Esophagus muscularis mucosa (tissue), 4 donors: ENCODE measurements around the gene DCN.

Experiments used
- EP300 ChIP-seq: sonication (generic); formaldehyde crosslinking; IDR thresholded peaks from one replicate; pipeline ENCODE4 v1.6.1; 2017; ENCODE audit warnings: antibody characterized with exemption
- POLR2A ChIP-seq: fragments of 450-650 bp; IDR thresholded peaks from one replicate; pipeline ENCODE4 v1.6.1; 2017; ENCODE audit warnings: antibody characterized with exemption, moderate library complexity, mild to moderate bottlenecking, low read depth
- POLR2AphosphoS5 ChIP-seq, 2 donors: sonication (generic); formaldehyde crosslinking; IDR thresholded peaks; one replicate each; pipeline ENCODE4 v1.6.1; 2017; ENCODE audit warnings: antibody characterized with exemption in 2 of 2
- TF ChIP-seq, protein P1 (sequence below), 3 experiments: fragments of 200-600 bp in 2 of 3; fragments of 450-650 bp in 1 of 3; sonication (generic) in 2 of 3; IDR thresholded peaks; one replicate each; pipeline ENCODE4 v1.5.1; 2017 to 2019; ENCODE audit warnings: antibody characterized with exemption in 3 of 3, mild to moderate bottlenecking in 2 of 3, moderate library complexity in 1 of 3

GRCh38 chr12:91119089-91119488 lies 63.5 kb downstream of the DCN start:
- TF ChIP-seq, protein P1, sequence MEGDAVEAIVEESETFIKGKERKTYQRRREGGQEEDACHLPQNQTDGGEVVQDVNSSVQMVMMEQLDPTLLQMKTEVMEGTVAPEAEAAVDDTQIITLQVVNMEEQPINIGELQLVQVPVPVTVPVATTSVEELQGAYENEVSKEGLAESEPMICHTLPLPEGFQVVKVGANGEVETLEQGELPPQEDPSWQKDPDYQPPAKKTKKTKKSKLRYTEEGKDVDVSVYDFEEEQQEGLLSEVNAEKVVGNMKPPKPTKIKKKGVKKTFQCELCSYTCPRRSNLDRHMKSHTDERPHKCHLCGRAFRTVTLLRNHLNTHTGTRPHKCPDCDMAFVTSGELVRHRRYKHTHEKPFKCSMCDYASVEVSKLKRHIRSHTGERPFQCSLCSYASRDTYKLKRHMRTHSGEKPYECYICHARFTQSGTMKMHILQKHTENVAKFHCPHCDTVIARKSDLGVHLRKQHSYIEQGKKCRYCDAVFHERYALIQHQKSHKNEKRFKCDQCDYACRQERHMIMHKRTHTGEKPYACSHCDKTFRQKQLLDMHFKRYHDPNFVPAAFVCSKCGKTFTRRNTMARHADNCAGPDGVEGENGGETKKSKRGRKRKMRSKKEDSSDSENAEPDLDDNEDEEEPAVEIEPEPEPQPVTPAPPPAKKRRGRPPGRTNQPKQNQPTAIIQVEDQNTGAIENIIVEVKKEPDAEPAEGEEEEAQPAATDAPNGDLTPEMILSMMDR (IDR thresholded peaks at IDR 0.05): no peak
- TF ChIP-seq POLR2A (no peak), POLR2AphosphoS5 (IDR thresholded peaks at IDR 0.05) (no peak), EP300 (no peak)
